ENCODE results near the gene GPC2.

The GPC2 gene

GRCh38 chr7:100152404-100152803, 24.8 kb downstream of the GPC2 start:
- TF ChIP-seq POLR2AphosphoS5 (IDR thresholded peaks at IDR 0.05; ENCODE audit: low read depth, low read length) (no peak), REST (IDR thresholded peaks at IDR 0.05; ENCODE audit: insufficient read depth in 1 of 2, low read depth in 2 of 2, low read length in 2 of 2) (no peak), FOXP2 (optimal IDR thresholded peaks at IDR 0.05; ENCODE audit: borderline replicate concordance, extremely low read depth, extremely low read length, insufficient read depth) (no peak), SIN3A (IDR thresholded peaks at IDR 0.05; ENCODE audit: borderline replicate concordance, insufficient read depth, low read length) (no peak), TAF1 (IDR thresholded peaks at IDR 0.05; ENCODE audit: borderline replicate concordance, insufficient read depth, low read length) (no peak)

GRCh38 chr7:100148559-100149328, 28.4 kb downstream of the GPC2 start, which contains the start of gene LAMTOR4:
TSS of gene LAMTOR4 (plus strand) at chr7:100148918. CDS start at chr7:100148973, 55 bp downstream.
- TF ChIP-seq REST (IDR thresholded peaks at IDR 0.05; ENCODE audit: insufficient read depth in 1 of 2, low read depth in 2 of 2, low read length in 2 of 2) (no peak), FOXP2 (optimal IDR thresholded peaks at IDR 0.05; ENCODE audit: borderline replicate concordance, extremely low read depth, extremely low read length, insufficient read depth) (peak; percentile 84), TAF1 (IDR thresholded peaks at IDR 0.05; ENCODE audit: borderline replicate concordance, insufficient read depth, low read length) (0 out of 2 replicates have a peak, but pooled peaks have one; percentile 44), POLR2AphosphoS5 (IDR thresholded peaks at IDR 0.05; ENCODE audit: low read depth, low read length) (peak; percentile 77), SIN3A (IDR thresholded peaks at IDR 0.05; ENCODE audit: borderline replicate concordance, insufficient read depth, low read length) (peak; percentile 39; the same call in 1 of the 2 replicates)

GRCh38 chr7:100148225-100148558, 29.0 kb downstream of the GPC2 start:
- TF ChIP-seq SIN3A (IDR thresholded peaks at IDR 0.05; ENCODE audit: borderline replicate concordance, insufficient read depth, low read length) (no peak), REST (IDR thresholded peaks at IDR 0.05; ENCODE audit: insufficient read depth in 1 of 2, low read depth in 2 of 2, low read length in 2 of 2) (no peak), TAF1 (IDR thresholded peaks at IDR 0.05; ENCODE audit: borderline replicate concordance, insufficient read depth, low read length) (no peak), POLR2AphosphoS5 (IDR thresholded peaks at IDR 0.05; ENCODE audit: low read depth, low read length) (no peak), FOXP2 (optimal IDR thresholded peaks at IDR 0.05; ENCODE audit: borderline replicate concordance, extremely low read depth, extremely low read length, insufficient read depth) (no peak)

GRCh38 chr7:100147278-100147677, 29.9 kb downstream of the GPC2 start:
- TF ChIP-seq TAF1 (IDR thresholded peaks at IDR 0.05; ENCODE audit: borderline replicate concordance, insufficient read depth, low read length) (no peak), SIN3A (IDR thresholded peaks at IDR 0.05; ENCODE audit: borderline replicate concordance, insufficient read depth, low read length) (no peak), REST (IDR thresholded peaks at IDR 0.05; ENCODE audit: insufficient read depth in 1 of 2, low read depth in 2 of 2, low read length in 2 of 2) (no peak), POLR2AphosphoS5 (IDR thresholded peaks at IDR 0.05; ENCODE audit: low read depth, low read length) (no peak), FOXP2 (optimal IDR thresholded peaks at IDR 0.05; ENCODE audit: borderline replicate concordance, extremely low read depth, extremely low read length, insufficient read depth) (no peak)
